Stimulated activated CD4-positive, alpha-beta T cell treated with anti-CD3 and anti-CD28 coated beads, Interleukin-12 subunit alpha, Interleukin-12 subunit beta, amount 100 ng/mL, for 24 hours (primary cell): ENCODE results near the gene UGT2A3.
"Not testable (repeated sequence)": the region's sequence is repeated elsewhere in the genome, so short reads cannot be mapped to it uniquely, and the experiment has no call there.

ENCODE experiments used
- DNase-seq, 2 experiments: peaks; one replicate each; pipeline ENCODE4 v3.0.0-alpha.2; 2020; ENCODE audit warnings: low read depth in 2 of 2

UGT2A3 gene

GRCh38 chr4:68951078-68951805, at the start of gene UGT2A3:
Gene UGT2A3, minus strand, starts transcription at chr4:68951804. Its CDS starts 44 bp downstream, at chr4:68951760.
- no peak for DNase-seq

- DNase-seq = no peak
These were observed 45.4 kb upstream of the UGT2A3 start for GRCh38 chr4:68997040-68997439.

- no peak for DNase-seq
These were observed 43.7 kb upstream of the UGT2A3 start for GRCh38 chr4:68995292-68995691.

GRCh38 chr4:68987007-68987406, 35.4 kb upstream of the UGT2A3 start:
- no peak for DNase-seq

GRCh38 chr4:68985442-68985841, 33.8 kb upstream of the UGT2A3 start:
- no peak for DNase-seq

GRCh38 chr4:68984947-68985346, 33.3 kb upstream of the UGT2A3 start:
- DNase-seq = no peak

- DNase-seq = no peak
These were observed 11.8 kb upstream of the UGT2A3 start for GRCh38 chr4:68963374-68963773.

GRCh38 chr4:68962868-68963267, 11.3 kb upstream of the UGT2A3 start:
- no peak for DNase-seq

GRCh38 chr4:68960294-68961163, 8.9 kb upstream of the UGT2A3 start:
- no peak for DNase-seq

- not testable (repeated sequence) for DNase-seq
These were observed 7.5 kb upstream of the UGT2A3 start for GRCh38 chr4:68959085-68959484.

GRCh38 chr4:68954126-68954525, 2.5 kb upstream of the UGT2A3 start:
- no peak for DNase-seq

- no peak for DNase-seq
These were observed 1.5 kb upstream of the UGT2A3 start for GRCh38 chr4:68953056-68953596.

- no peak for DNase-seq
These were observed 392 bp upstream of the UGT2A3 start for GRCh38 chr4:68951806-68952585.

GRCh38 chr4:68950033-68950432, 1.6 kb downstream of the UGT2A3 start:
- no peak for DNase-seq

GRCh38 chr4:68948985-68949384, 2.6 kb downstream of the UGT2A3 start:
- no peak for DNase-seq

GRCh38 chr4:68948044-68948743, 3.4 kb downstream of the UGT2A3 start:
- no peak for DNase-seq

- no peak for DNase-seq
These were observed 22.4 kb downstream of the UGT2A3 start for GRCh38 chr4:68929076-68929737.

GRCh38 chr4:68927165-68927564, 24.4 kb downstream of the UGT2A3 start:
- no peak for DNase-seq

- DNase-seq = not testable (repeated sequence)
These were observed 29.4 kb downstream of the UGT2A3 start for GRCh38 chr4:68922202-68922601.

GRCh38 chr4:68921051-68921450, 30.6 kb downstream of the UGT2A3 start:
- DNase-seq = no peak

GRCh38 chr4:68917016-68917415, 34.6 kb downstream of the UGT2A3 start:
- DNase-seq = no peak
